Measurements from ENCODE around the gene FGFRL1.

Gene FGFRL1

DNA sequence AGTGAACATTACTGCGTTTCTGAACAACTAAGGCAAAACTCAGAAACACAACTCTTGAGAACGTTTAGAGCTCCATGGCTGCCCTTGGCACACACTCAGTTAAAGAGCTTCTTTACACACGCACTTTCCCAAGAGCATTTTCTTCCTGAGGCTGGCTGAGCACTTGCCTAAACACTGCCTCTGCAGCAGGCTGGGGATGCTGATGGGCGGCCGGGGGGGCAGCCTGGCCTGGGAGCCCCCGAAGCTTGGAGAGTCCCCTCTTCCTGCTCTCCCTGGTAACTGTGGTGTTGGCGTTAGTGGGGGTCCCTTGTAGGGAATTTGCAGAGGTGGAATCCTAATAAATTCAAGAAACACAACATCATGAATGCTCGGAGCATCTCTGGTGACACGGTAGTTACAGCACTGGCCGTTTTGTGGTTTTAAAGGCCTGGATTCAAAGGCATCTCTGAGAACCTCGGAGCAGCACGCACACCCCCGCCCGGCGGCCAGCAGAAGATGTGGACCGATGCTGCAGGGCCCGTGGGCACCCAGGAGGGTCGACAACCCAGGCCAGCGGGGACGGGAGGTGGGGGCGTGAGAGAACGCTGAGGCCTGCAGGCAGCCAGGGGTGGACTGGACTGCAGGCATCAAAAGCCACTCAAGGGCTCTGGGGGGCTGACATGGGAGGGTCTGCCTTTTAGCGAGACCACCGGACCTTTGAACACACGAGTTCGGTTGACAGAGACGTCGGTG, 45.4 kb downstream of the FGFRL1 start:
- TF ChIP-seq, protein P1, sequence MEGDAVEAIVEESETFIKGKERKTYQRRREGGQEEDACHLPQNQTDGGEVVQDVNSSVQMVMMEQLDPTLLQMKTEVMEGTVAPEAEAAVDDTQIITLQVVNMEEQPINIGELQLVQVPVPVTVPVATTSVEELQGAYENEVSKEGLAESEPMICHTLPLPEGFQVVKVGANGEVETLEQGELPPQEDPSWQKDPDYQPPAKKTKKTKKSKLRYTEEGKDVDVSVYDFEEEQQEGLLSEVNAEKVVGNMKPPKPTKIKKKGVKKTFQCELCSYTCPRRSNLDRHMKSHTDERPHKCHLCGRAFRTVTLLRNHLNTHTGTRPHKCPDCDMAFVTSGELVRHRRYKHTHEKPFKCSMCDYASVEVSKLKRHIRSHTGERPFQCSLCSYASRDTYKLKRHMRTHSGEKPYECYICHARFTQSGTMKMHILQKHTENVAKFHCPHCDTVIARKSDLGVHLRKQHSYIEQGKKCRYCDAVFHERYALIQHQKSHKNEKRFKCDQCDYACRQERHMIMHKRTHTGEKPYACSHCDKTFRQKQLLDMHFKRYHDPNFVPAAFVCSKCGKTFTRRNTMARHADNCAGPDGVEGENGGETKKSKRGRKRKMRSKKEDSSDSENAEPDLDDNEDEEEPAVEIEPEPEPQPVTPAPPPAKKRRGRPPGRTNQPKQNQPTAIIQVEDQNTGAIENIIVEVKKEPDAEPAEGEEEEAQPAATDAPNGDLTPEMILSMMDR (IDR thresholded peaks at IDR 0.05; ENCODE audit: low read depth, low read length) = no peak
- TF ChIP-seq, protein P2, sequence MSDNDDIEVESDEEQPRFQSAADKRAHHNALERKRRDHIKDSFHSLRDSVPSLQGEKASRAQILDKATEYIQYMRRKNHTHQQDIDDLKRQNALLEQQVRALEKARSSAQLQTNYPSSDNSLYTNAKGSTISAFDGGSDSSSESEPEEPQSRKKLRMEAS (IDR thresholded peaks at IDR 0.05; ENCODE audit: low read depth, low read length) = no peak
- TF ChIP-seq POLR2A (IDR thresholded peaks at IDR 0.05; ENCODE audit: extremely low read depth, insufficient read length) (no peak), MYC (IDR thresholded peaks at IDR 0.05; ENCODE audit: low read depth, low read length) (no peak)
- no peak for DNase-seq (ENCODE audit: low read depth)
- no peak overlapping the region for H3K4me3 ChIP-seq (ENCODE audit: low read depth, low read length)

DNA sequence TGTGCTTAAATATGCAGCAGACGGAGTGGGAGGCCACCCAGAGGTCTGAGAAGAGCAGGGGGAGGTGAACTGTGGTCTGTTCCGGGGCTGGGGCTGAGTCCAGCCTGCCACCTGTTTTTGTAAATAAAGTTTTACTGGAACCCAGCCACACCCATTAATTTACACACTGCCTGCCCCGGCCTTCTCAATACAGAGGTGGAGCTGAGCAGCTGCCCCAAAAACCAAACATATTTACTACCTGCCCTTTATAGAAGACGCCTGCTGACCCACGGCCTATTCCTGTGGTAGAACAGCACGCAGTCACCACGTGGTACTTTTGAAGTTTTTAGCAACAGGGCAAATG, 45.9 kb downstream of the FGFRL1 start:
- H3K4me3 ChIP-seq (ENCODE audit: low read depth, low read length) = no peak overlapping the region
- TF ChIP-seq, protein P2 (IDR thresholded peaks at IDR 0.05; ENCODE audit: low read depth, low read length) = no peak
- TF ChIP-seq MYC (IDR thresholded peaks at IDR 0.05; ENCODE audit: low read depth, low read length) (no peak), POLR2A (IDR thresholded peaks at IDR 0.05; ENCODE audit: extremely low read depth, insufficient read length) (no peak)
- TF ChIP-seq, protein P1 (IDR thresholded peaks at IDR 0.05; ENCODE audit: low read depth, low read length) = no peak
- DNase-seq (ENCODE audit: low read depth) = no peak

DNA sequence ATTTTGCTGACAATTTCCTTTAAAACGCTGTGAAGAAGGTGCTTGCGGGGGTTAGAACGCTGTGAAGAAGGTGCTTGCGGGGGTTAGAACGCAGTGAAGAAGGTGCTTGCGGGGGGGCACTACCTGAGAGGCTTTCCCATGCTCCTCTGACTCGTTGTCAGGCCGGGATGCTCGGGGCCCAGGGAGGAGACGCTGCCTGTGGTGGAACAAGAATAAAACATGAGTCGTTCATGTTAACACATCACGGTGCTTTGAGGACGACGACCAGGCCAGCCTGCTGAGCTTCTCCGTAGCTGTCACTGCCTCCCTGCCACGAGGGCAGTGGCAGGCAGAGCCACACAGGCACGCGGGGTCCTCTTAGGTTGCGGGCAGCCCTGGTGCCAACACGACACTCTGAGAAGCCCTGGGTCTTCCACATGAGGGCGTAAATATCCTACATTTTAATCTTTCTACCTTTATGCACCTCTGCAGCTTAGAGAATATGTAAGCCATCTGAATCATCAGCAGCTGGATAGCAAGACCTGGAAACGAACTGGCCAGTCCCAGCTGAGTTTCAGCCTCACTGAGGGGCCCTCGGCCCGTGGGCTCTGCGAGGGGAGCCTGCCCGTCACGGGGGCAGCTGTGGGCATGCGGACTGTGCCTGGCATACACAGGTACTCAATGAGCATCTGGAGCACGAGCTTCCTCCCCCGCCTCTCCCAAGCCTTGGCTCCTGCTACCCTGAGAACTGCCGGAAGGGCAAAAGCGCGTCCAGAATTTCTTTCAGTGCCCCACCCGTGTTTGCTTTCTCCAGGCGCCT, 47.0 kb downstream of the FGFRL1 start:
- TF ChIP-seq MYC (IDR thresholded peaks at IDR 0.05; ENCODE audit: low read depth, low read length) = no peak
- TF ChIP-seq, protein P1 (IDR thresholded peaks at IDR 0.05; ENCODE audit: low read depth, low read length) = no peak
- TF ChIP-seq, protein P2 (IDR thresholded peaks at IDR 0.05; ENCODE audit: low read depth, low read length) = no peak
- no peak for DNase-seq (ENCODE audit: low read depth)
- no peak overlapping the region for H3K4me3 ChIP-seq (ENCODE audit: low read depth, low read length)

DNA sequence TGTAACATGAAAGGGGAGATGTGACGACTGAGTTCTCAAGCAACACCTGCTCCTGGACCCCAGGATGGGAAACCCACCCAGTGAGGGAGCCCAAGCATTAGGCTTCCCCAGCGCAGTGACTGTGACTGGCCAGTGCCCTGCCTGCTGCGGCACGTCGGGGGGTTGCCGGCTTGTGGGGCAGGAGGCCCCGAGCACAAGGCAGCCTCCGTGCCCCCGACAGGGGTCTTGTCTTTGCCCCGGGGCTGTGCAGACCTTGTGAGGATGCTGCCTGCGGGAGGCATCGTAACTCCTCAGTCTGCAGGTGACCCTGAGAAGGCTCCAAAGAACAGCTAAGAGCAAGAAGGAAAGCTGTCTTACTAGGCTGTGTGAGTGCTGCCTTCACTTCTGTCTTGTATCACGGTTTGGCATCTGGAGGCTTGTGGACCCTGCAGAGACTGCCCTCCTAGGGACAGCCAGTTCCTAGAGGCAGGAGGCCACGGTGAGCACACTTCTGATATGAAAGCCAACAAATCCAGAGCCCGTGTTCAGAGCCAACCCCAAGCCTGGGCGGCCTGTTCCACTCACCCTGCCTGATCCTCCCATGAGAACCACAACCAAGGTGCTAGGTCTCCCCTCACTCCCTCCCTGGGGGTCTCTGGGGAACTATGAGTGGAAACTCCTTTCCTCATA, 47.7 kb downstream of the FGFRL1 start:
- H3K4me3 ChIP-seq (ENCODE audit: low read depth, low read length) = no peak overlapping the region
- TF ChIP-seq POLR2A (IDR thresholded peaks at IDR 0.05; ENCODE audit: extremely low read depth, insufficient read length) (no peak), MYC (IDR thresholded peaks at IDR 0.05; ENCODE audit: low read depth, low read length) (no peak)
- TF ChIP-seq, protein P1 (IDR thresholded peaks at IDR 0.05; ENCODE audit: low read depth, low read length) = no peak
- DNase-seq (ENCODE audit: low read depth) = no peak

DNA sequence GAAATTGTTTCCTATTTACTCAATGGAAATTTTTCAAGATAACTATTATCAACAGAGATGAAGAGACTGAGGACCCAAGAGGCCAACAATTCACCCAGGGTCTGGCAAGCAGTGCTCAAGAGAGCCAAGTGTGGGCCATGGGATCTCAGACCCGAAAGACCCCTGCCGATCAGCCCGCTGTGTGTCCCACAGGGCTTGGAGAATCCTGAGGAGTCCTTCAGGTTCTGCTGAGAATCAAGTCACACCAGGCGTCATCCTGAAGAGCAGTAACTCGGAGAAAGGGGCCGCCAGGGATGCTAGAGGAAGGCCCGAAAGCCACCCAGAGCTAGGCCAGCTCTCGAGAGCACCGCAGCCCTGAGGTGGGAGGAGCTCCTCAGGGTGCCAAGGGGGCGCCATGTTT, 48.7 kb downstream of the FGFRL1 start:
- H3K4me3 ChIP-seq (ENCODE audit: low read depth, low read length) = no peak overlapping the region
- DNase-seq (ENCODE audit: low read depth) = no peak
- TF ChIP-seq, protein P1 (IDR thresholded peaks at IDR 0.05; ENCODE audit: low read depth, low read length) = no peak
- no peak for TF ChIP-seq POLR2A (IDR thresholded peaks at IDR 0.05; ENCODE audit: extremely low read depth, insufficient read length)
- TF ChIP-seq, protein P2 (IDR thresholded peaks at IDR 0.05; ENCODE audit: low read depth, low read length) = no peak
- no peak for TF ChIP-seq MYC (IDR thresholded peaks at IDR 0.05; ENCODE audit: low read depth, low read length)

Measured in NB4 (cell line).